Stimulated activated CD4-positive, alpha-beta T cell treated with anti-CD3 and anti-CD28 coated beads, TNF-alpha, amount 100 ng/mL, for 4 hours (primary cell): ENCODE results near the gene TANC2.
A peak's percentile ranks its signal among the peaks of the same experiment; 100 is the strongest.

Experiments used
- DNase-seq, 3 experiments: peaks; one replicate each; pipeline ENCODE4 v3.0.0-alpha.2; 2020; ENCODE audit warnings: low read depth in 3 of 3

TANC2 gene

DNA sequence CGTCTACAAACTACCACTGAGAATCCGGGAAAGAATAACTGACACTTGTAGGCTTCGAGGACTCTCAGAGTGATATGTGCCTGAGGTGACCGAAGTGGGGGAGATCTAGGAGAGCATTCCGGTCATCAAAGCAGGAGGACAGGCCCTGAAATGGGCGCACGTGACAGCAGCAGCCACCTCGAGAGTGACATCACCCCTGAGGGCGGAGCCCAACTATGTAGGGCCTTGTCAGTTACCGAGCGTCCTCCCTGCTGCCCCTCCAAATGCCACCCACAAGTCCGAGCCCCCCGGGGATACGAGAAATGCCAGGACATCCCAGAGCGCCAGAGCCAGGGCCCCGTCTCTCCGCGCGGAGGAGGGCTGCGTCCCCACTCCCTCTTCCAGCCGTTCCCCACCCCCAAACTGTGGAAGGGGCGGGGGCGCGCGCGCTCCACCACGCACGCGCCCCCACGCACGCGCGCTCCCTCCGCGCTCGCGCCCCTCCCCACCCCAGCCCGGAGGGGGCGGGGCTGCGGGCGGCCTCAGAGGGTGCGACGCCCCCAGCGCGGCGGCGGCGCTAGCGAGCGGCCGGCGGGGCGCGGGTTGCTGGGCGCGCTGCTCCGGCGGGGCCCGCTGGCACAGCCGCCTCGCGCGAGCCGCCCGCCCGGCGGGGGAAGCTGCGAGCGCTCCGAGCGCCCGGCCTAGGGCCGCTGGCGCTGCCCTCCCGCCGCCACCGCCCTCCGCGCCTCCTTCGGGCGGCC, at the start of gene TANC2:
TSS of gene TANC2 (plus strand) at position 550 of the 740 bp plus-strand sequence. CDS start 43,325 bp downstream, outside the sequence.
- peak; percentile 58 to 73 (median 65) for DNase-seq

DNA sequence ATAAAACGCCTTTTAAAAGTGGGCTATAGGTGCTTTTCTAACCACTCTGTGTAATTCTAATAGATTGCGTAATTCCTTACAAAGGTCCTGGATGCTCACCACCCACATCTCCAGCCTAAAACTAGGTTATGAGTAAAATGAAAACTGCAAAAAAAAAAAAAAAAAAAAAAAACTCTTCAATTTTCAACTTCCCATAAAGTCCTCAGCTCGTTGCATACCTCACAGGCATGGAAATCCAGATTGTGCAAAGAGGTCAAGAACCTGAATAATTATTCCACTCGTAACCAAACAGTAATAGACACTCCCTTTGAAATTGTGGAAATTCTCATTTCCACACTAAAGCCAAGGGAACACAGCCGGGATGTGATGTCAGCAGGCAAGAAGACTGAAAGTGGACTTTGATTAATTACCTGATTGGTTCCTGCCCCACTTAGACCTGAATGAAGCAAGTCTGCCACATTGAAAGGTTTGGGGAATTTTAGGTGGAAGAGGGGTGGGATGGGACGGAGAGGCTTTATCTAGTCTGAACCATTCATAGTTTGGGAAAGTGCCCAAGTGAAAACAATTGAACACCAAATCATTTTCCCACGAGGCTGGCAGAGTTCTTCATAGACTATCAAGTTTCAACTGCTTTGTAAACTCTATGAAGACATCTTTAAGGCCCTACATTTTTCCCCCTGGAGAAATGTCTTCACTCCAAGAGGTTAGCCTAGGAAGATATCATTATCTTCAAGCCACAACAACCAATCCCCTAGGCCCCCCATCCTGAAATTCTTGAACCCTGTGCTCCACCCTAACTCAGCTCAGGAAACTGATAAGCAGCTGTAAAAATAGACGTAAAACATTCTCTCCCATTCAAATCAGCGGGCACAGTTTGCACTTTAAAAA, 49.1 kb upstream of the TANC2 start:
- DNase-seq = no peak

DNA sequence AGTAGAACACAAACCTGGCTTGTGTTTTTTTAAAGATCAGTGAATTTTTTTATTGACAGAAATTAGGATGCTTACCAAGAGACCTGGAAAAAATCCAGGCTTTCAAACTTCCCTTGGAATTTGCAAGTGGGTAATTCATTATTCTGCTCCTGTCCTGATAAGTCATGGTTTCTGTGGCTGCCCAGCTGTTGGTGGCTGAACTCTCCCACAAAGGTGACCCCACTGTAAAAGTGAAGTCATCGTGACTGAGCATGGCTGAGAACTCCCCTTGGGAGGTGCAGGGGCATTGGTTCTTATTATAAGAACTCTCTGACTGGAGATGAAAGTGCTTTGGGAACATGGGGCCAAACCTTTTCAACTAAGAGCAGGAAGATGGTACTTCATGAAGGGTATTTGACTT, 46.6 kb upstream of the TANC2 start:
- no peak for DNase-seq

DNA sequence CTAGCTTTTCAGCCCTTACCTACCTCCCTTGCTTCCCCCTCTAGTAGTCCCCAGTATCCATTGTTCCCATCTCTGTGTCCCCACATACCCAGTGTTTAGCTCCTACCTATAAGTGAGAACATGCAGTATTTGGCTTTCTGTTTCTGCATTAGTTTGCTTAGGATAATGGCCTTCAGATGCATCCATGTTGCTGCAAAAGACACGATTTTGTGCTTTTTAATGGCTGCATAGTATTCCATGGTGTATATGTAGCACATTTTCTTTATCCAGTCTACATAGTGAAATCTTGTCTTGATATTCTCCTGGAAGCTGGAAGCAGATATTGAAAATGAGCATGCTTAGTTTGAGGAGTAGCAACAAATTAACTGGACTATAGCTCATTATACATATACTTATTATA, 45.7 kb upstream of the TANC2 start:
- no peak for DNase-seq

DNA sequence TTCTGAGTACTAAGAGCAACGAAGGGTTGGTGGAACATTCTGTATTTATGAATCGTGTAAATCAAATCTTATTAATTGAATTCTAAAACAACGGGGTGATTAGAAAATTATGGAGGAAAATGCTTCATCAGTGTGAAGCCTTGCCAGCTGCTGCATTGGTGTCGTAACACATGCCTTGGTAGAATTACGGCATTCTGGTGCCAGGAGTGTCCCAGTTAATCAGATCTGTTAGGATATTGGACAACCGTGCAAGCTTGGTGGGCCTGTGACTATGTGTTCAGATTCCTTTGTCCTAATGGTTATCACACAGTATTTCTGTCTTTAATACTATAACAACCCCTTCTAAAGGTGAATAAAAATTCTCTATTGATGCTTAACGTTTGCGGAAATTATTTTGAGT, 44.2 kb upstream of the TANC2 start:
- DNase-seq = no peak

DNA sequence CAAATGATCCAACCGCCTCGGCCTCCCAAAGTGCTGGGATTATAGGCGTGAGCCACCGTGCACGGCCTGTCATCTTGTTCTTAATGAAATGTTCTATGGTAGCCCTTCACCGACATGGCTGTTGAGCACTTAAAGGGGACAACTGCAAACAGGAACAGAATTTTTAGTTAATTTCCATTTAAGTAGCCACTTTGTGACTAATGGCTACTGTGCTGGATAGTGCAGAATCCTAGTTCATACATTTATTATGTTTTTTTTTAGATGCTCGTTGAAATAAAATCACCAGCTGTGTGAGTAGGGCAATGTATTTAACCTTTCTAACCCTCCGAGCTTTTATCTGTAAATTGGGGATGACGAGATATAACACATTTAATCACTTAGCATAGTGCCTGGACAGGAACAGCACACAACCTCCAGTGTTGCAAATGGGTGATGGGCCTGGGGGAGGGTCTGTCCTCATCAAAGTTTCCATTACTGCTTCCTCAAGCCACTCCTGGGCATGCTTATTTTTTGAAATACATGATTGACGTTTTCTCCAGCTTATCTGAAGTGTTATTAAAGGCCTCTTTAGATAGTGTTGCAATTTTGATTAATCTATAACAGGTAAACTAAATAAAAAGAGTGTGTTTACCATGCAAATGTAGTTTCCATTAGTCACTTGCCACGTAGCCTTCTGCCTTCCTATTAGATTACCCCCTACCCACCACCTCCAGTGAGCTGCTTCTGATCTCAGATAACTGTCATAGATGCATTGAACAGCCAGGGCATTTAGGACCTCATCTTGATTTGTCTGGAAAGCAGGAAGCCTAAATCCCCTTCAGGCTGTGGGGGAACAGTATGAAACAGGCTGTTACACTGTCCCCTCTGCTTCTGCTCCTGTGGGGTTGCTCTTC, 42.5 kb upstream of the TANC2 start:
- no peak for DNase-seq

DNA sequence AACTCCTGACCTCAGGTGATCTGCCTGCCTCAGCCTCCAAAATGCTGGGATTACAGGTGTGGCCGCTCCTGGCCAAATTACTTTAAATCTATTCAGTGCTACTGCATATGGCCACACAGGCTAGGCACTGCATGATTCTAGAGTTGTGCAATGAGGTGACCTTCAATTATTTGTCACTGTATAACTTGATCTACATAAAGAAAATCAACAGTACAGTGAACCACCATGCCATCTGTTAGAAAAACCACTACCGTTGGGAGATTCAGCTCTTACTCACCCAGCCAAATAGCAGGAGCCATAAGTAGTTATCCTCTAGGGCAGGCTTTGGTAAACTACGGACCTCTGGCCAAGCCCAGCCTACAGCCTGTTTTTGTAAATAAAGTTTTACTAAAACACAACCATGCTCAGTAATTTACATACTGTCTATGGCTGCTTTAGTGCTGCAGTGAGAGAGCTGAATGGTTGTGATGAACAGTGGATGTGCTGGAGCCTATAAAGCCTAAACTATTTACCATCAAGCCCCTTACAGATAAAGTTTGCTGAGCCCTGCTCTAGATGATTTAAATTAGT, 40.7 kb upstream of the TANC2 start:
- no peak for DNase-seq

DNA sequence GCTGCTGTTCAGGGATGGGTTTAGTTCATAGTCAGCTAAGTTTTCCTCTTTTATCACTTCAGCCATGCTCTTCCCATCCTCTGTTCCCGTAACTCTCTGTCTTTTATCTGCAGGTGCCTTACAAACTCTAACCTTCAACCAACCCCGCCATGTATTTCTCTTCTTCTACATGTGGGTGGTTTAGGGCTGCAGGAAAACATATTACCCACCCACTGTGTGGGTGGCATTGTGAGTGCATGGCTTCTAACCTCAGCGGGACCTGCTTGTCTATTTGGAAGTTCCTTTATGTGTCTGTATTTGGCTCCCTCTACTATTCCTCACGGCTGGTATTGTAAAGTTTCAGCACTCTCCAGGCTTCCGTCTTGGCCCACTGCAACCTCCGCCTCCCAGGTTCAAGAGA, 39.0 kb upstream of the TANC2 start:
- no peak for DNase-seq

DNA sequence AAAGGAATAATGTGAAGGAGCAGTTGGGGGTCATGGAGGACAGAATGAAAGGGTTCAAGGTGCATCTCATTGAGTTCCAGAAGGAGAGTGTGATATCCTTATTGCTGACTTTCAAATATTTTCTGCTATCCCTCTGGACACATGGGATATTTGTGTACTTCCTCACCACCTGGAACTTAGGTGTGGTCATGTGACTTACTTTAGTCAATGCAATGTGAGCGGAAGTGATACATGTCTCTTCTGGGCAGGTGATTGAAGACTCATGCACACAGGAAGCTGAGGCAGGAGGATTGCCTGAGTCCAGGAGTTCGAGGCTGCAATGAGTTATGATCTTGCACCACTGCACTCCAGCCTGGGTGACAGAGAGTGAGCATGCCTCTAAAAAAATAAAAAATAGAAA, 36.7 kb upstream of the TANC2 start:
- no peak for DNase-seq

DNA sequence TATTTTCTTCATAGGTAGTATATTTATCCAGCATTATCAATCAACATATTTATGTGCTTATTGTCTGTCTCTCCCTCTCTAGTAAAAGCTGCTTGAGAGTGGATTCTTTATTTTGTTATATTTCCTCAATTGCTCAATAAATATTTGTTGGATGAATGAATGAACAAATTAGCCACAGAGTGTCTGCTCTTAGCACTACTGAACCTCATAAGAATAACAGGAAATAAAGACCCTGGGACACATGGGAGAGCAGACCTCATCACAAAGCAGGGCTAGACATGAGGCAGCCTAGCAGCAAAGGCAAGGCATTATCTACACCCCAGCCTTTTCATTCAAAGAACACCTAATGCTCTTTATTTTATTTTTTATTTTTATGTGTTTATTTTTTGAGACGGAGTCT, 34.9 kb upstream of the TANC2 start:
- no peak for DNase-seq

DNA sequence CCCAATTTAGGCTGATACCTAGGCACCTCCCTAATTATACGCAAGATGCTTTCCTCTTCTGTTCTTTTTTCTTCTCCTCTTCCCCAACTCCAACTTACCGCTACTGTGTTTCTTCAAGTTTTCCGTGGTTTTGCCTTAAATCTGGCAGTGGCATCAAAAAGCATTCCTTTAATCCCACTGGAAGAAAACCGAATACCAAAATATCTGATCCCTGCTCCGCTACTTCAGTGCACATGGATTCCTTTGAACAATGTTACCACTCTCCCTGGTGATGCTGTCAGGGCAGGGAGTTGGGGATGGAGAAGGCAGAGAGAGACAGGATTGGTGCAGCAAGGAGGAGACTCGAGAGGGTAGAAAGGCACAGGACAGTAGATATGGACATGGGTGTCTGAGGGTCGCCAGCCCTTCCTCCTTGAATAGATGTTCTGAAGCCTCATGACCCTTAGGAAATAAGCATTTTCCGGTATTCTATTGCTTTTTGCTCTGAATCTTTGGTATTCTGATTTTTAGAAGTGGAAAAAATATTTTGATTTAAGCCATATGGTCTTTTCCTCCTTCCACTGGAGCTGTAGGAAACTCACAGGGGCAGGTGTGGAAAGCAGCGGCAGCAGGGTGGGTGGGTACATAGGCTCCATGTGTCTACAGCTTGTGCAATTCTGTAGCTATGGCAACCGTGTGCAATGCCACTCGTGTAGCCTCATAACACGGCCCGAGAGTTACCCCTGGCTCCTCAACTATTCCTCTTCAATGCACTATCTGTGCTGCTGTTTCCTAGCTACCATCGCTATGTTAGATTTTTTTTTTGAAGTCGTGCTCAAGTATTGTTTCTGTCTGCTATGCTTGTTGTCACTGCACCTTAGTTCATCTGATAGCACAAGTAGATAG, 32.3 kb upstream of the TANC2 start:
- DNase-seq = no peak

DNA sequence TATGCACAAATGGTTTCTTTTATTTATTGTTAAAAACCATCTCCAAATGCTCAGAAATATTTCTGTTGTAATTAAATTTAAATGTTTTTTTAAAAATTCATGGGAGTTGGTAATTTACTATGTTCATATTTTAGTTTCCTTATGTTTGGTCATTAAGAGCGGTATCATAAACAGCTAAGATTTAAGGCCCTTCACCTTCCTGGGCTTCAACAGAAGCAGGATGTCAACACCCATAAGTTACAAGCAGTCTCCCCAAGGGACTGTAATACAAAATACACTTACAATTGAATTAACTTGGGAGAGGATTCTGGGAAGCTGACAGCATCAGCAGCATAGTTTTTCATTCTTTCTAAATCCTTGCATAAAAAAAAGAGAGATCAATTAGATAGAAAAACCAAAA, 30.9 kb upstream of the TANC2 start:
- no peak for DNase-seq

DNA sequence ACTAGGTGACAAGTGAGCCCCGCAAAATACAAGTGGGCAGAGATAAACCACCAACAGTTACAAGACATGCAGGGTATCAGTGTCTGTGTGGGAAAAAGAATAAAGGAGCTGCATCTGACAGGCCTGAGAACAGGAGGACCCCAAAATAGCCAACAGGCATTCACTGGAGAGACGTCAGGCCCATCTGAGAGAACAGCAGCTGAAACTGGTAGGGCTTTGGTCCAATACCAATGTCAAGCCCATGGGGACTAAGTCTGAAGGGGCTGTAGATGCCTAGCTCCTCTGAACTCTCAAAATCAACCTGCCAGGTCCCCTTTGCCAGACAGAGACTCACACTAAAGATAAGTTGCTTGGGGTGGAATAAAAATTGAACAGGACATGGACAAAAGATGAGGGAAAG, 30.5 kb upstream of the TANC2 start:
- no peak for DNase-seq

DNA sequence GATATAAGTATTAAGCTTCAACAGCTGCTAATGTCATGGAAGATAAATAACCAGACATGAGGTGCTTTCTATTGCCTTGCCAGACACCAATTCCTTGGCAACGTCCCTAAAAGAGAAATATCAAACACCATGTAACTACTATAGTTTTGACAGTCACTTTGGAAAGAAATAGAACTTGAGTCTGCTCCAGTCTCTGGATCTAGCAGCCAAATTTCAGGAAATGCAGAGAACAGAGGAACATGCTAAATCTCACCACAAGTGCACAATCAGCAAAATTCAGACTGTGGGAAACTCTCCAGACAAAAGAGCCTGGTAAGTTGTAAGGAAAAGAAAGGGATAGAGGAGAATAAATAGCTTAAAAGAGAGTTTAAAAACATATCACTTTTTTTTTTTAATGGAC, 28.4 kb upstream of the TANC2 start:
- DNase-seq = no peak

DNA sequence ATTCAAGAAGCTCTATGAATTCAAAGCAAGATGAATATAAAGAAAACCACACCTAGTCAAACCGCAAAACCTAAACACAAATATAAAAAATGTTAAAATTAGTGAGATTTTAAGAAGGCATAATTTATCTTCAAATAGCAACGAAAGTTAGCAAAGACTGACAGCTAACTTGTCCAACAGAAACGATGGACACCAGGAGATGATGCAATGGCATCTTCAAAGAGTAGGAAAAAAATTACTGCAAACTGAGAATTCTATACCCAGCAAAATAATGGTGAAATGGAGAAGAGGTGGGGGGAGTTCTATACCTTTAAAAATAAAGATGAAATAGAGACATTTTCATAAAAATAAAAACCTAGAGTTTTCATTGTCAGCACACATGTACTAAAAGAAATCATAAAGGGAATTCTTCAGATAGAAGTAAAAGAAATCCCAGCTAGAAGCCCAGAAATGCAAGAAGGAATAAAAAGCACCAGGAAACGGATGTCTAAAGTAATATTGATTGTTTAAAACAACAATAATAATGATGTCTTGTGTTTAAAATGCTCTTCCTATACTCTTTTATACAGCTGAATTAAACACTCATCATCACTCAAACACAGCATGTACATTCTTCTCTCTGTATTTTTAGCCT, 24.6 kb upstream of the TANC2 start:
- DNase-seq = no peak

DNA sequence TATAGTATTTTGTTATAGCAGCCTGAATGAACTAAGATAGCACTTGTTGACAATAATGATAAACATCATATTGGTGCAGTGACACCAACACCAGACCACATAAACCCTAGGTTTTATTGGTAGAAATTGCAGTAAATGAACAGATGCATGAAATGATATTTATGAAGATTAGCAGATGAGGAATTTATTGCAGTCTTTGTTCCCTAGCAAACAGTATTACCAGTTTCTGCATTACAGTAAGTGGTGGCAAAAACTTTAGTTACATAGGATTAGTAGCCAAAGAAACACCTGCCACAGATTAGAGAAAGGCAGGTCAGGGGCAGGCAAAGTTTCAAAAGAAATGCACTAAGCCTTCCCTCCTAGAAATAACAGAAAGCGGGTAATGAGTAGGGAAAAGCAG, 17.7 kb upstream of the TANC2 start:
- no peak for DNase-seq

DNA sequence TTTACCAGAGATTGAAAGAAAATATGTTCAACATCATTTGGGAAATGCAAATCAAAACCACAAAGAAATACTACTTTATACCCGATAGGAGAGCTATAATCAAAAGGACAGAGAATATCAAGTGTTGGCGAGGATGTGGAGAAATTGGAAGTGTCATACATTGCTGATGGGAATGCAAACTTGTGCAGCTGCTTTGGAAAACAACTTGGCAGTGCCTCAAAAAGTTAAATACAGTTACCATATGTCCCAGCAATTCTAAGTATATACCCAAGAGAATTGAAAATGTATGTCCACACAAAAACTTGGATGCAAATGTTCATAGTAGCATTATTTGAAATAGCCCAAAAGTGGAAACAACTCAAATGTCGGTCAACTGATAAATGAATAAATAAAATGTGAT, 17.0 kb upstream of the TANC2 start:
- DNase-seq = no peak

DNA sequence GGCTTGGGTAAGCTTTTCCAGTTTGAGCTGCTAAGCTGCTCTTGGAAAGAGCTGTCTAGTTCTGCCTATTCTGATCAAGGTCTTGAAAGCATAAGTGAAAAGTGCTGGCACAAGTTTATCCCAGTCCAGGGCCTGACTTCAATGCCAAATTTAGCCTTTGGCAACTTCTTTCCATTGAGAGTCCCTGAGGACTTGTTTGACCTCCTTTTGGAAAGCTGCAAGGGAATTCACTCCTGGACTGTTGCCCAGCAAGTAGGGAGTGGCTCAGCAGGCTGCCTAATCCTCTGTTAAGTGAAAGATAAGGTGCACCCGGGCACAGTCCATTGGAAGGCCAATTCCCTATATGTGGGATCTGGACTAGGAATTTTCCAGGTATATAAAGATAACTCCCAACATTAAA, 16.0 kb upstream of the TANC2 start:
- no peak for DNase-seq

DNA sequence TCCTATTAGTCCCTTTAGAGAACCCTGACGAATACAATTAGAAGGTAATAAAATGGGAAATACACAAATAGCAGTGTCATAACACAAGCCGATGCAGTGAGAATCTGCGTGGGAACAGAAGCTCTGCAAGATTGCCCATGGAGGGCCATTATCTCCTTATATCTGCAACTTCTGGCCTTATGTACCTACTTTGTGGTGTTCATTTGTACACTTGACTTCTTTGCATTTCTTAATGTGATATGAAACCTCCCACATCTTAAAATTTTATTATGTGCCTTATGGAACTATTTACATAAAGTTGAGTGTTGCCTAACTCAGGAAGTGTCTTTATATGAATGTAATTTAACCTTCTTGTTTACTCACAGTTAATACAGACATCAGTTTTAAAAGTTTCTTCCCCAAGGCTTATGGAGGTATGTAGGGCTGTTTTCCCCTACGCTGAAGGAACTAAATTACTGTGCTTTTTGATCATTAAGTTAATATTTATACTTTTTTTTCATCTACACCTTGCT, 10.1 kb upstream of the TANC2 start:
- no peak for DNase-seq

DNA sequence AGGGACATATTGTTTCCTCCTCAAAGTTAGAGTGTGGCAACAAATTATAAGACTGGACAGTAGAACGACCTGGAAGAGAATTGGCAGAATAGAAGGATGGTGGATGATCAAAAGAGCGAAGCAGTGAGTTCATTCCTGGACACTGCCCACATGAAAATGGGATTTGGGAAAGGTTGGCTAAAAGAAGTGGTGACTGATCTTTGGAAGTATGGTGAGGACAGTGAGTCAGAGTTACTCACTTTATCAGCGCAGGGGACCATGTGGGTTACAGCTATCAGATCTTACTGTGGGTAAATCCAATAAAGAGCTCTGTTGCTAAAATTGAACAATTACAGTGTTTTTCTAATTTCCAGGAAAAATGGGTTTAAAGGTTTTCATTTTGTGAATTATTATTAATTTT, 2.7 kb upstream of the TANC2 start:
- DNase-seq = no peak
